Stimulated activated CD4-positive, alpha-beta T cell treated with anti-CD3 and anti-CD28 coated beads, Interleukin-4, amount 100 ng/mL, for 24 hours (primary cell): ENCODE results near the gene GALNT14.
"Not testable (repeated sequence)": the region's sequence is repeated elsewhere in the genome, so short reads cannot be mapped to it uniquely, and the experiment has no call there.

ENCODE experiments used
- DNase-seq: peaks from one replicate; pipeline ENCODE4 v3.0.0-alpha.2; 2020

The GALNT14 gene, protein sequence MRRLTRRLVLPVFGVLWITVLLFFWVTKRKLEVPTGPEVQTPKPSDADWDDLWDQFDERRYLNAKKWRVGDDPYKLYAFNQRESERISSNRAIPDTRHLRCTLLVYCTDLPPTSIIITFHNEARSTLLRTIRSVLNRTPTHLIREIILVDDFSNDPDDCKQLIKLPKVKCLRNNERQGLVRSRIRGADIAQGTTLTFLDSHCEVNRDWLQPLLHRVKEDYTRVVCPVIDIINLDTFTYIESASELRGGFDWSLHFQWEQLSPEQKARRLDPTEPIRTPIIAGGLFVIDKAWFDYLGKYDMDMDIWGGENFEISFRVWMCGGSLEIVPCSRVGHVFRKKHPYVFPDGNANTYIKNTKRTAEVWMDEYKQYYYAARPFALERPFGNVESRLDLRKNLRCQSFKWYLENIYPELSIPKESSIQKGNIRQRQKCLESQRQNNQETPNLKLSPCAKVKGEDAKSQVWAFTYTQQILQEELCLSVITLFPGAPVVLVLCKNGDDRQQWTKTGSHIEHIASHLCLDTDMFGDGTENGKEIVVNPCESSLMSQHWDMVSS

DNA sequence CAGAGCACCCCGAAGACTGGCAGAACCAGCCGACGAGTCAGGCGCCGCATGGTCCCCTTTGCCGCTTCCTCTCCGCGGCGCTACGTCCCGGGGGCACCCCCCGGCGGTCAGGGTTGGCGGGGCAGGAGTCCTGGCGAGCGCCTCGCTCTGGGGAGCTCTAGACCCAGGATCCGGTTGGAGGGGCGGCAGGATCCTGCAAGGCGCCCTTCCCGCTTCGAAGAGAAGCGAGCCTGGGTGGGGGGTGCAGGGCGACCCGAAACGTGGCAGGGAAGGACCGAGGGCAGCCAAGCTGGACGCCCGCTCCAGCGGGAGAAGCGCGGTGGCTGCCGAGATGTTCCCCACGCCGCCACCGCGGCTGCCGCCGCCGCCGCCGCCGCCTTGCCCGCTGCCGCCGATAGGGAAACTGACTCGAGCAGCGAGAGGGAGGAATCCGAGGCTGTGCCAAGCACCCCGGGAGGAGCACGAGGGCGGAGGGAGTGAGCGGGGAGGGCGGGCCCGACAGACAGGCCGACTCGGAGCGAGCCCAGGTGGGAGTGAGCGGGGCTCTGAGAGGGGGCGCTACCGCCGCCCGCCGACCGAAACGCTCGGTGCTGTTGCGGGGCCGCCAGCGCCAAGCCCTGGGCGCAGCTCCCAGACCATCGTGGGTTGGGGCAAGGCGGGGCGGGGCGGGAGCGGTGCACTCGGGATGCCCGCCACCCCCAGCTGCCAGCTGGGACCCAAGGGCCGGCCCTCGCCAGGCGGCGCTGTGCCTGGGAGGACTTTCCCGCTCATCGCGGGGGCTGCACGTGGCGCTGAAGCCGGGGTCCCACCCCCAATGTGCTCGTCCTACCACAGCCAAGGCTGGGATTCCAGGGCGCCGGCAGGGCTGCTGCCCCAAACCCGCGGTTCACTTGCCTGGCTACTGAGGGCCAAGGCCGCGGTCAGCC is at the start of gene GALNT14:
Gene GALNT14, minus strand, starts transcription at position 404 of the 926 bp plus-strand sequence. Its CDS starts 354 bp downstream, at position 50.
- DNase-seq = peak; percentile 12

DNA sequence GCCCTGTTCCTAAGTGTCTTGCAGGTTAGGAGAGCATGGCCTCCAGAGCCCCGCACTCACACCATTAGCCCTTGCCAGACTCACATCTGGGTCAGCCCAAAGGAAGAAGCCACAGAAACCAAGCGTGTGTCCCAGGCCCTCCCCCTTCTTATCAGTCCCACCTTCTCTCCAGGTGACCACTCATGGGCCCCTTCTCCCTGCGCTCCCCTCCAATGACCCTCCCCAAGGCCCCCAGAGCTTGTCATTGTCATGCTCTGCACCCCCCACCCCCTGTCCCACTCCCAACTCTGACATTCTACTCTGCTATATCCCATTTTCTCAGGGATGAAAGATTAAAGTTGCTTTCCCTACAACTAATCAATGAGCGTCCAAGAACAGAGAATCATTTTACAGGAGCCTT is 48.9 kb upstream of the GALNT14 start:
- no peak for DNase-seq

DNA sequence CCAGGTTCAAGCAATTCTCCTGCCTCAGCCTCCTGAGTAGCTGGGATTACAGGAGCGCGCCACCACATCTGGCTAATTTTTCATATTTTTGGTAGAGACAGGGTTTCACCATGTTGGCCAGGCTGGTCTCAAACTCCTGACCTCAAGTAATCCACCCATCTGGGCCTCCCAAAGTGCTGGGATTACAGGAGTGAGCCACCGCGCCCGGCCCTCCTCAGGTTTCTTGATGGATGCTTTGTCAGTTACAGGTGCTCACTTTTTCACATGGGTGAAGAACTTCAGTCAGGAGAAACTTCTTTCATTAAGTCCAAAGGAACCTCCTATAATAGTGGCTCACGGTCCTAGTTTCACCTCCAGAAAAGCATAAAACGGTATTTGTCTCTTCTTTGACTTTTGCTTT is 45.7 kb upstream of the GALNT14 start:
- DNase-seq = not testable (repeated sequence)

DNA sequence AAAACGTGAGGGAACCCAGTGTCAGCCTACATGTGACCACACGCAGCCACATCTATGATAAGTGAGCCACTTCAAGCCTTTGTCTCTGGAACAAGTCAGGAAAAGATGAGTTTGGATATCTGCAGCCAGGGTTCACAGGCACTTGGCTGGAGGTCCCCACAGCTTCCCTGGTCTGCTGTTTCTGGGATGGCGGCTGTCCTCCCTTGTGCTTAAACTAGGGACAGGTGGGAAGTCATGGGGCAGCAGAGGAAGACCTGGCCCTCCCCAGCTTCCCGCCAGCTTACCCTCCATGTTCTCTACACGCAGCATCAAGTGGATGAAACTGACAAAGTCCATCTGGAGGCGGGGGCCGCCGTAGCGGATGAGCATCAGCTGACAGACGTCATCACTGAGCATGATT is 38.5 kb upstream of the GALNT14 start:
- no peak for DNase-seq

DNA sequence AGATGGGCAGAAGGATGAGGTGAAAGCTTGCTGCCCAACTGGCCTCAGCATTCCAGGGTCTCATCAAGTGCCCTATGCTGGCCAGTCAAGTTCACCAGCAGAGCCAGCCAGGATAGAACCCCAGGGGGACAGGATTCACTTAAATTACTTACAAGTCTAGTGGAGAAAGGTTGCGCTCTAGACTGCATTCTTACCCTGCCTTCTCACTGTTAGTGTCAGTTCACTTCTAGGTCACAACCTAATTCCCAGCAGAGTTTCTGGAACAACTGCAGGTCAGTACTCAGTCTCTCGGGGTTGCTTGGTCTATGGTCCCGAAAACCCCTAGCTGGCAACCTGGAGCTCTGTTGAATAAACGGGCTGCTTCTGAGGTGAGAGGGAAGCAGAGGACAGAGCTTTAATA is 32.9 kb upstream of the GALNT14 start:
- no peak for DNase-seq

DNA sequence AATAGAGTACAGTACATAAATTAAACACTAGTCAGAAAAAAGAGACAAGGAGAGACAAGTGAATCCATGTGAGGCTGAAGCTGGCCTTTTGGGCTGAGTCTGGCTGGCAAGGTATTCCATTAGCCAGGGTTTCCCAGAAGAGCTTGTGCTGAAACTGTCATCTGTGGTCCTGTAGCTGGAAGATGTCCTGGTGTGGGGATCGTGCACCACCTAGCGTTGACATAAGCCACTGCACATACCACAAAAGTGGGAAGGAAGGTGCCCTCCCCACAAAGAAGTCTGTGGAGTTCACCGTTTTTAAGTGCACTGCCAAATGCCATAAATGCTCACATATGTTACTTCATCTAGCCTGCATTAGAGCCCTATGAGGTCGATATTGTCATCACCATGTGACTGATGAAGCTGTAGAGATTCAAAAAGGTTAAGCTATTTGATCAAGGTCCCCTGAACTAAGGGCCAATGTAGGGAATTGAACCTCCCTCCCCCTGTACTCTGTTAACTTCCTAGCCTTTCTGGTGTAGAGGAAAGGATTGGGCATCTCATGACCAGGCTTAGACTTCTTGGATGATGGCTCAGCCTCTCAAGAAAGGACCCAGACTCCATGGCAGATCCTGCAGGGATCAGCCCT is 31.9 kb upstream of the GALNT14 start:
- DNase-seq = peak; percentile 48

DNA sequence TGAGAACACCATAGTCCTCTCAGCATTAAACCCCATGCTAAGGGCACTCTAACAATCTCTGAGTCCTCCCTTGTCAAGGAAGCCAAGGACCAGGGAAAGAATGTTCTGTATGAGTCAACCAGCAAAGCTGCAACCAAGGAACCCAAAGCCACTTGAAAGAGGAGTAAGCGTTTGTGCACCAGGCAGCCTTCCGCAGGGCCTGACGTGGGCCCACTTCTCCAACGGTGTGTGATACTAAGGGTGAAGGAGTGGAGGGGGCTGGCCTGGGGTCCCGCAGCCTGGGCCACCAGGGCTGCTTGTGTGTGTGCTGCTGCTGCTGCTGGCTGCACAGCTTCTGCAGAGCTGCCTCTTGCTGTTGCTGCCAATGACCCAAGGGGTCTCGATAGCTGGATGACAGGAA is 30.1 kb upstream of the GALNT14 start:
- no peak for DNase-seq

DNA sequence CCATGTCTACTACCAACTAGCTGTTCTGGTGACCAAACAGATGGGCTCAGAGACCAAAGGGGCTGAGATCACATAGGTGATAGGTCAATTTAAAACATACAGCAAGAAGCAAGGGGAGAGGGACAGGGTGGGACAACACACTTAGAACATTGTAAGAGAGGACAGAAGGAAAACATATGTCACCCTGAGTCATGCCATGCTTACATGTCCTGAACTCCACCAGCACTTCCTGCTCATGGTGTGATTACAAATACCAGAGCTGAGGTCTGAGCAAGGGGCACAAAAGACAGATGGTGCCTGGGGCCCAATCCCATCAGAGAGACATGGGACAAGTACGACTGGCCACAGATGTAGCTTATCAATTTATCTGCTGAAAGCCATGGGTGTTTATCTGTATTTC is 28.7 kb upstream of the GALNT14 start:
- DNase-seq = no peak

DNA sequence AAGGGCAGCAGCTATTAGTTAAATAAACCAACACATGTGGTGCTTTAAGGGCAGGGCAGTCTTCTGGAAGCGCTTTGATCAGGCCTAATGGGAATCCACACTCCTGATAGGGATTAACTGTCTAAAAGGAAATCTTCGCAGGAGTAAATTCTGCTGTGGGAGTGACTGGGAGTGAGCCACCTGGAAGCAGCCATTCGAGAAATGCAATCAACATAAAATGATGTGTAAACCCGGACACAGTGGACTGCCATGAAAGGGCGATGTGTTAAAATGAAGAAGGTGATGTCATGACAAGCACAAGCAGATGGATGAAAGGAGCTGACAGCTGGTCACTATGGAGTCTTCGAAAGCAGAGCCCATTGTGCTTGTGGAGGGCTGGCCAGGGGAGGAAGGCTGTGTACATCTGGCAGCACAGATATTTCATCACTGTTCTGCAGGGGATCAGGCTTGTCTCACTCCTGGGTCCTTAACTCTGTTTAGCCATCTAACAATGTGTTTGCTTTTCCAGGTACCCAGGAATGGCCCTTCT is 24.8 kb upstream of the GALNT14 start:
- DNase-seq = no peak

DNA sequence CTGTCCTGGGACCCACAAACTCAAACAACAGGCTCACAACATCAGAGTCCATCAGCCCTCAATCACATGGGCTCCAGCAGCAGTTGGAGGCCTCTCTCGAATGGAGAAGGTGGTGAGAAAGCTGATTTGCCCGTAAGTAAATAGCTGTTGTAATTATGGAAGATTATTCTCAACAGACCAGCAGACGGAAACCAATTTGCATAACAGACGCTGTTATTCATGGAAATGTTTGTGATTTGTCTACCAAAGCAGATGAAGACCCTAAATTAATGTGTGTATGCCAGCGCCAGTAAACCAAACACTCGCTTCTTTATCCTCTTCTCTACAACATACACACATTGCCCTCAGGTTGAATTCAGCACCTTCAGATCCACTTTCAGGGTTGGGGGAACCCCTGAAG is 23.4 kb upstream of the GALNT14 start:
- DNase-seq = no peak

DNA sequence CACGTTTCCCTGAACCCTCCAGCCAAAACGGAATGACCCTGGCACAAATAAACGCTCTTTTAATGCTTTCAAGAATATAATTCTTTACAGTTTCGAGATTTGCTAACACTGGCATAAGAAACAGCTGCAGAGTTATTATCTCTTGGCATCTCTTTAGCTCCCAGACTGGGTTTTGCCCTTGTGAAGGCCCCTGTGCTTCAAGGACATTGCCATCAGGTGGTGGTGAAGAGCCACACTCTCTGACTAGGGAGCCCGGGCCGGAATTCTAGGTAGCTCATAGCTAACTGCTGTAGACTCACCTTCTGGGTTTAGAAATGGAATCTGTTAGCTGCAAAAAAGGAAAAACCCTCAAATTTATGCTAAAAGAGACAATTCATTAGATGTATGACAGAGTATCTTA is 13.3 kb upstream of the GALNT14 start:
- no peak for DNase-seq

DNA sequence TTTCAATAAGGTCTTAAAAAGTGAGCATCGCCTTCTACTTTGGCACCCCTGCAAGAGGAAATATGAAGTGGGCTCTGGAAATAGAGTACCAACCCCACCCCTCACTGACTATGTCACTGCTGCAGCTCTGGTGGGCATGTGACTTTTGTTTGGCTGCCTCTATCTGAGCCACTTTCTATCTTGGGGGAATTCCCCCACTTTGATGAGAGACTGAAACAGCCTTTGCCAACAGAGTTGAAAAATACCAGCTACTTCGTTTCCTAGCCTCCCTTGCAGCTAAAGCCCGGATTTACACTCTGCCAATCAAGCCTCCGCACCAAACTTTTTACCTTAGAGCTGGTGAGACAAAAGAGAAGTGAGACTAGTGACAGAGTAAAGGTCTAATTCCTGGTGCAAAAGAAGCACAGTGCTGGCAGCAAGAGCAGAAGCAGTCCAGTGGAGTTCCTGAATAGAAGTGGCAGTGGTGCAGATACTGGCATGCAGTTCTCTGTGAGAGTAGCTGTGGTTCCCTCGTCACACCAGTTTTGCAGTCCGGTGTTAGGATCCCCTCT is 12.0 kb upstream of the GALNT14 start:
- DNase-seq = no peak

DNA sequence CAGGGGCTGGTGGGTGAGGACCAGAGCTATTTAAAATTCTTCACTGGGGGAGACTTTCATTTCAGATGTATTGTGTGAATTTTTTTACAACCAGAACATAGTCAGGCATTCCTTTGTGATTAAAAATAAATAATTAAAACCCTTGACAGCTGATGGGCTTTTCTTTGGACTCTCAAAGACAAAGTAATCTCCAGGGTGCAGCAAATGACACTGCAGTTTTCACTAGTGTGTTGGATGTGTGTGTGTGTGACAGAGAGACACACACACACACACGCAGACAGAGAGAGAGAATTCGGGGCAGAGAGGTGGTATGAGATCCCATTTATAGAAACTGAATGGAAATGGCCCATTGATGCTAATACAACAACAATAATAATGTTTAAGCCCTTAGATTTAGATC is 10.3 kb upstream of the GALNT14 start:
- no peak for DNase-seq

DNA sequence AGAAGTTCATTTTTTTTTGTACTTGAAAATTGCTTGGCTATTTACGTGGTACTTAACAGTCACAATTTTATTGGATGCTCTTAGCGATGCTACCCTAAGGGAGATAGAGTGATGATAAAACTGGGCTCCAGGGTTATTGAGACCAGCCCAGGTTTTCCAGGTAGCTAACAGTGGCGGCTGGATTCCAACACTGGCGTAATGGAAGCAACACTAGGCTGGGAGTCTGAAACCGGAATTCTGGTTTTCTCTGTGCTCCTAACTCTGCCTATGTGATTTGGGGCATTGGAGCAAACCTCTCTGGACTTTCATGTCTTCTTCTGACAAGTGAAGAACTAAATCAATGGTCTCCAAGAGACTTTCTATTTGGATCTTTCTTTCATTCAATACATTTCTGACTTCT is 9.4 kb upstream of the GALNT14 start:
- no peak for DNase-seq

DNA sequence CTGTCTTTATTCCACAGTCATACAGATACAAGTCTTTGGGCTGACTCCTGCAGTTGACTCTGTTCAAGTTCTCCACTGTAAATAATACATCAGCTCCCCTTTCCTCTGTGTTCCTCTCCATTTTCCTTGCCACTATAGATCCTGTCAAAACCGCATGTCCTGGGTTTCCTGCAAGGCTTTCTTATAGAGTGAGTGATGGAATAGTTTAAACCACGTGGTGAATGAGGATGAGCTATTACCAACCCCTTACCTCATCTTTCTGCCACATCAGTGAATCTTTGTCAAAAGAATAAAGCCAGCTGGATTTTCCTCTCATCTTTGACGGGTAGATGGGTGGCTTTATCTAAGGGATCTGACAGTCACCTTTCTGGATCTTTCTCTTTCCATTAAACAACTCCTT is 3.9 kb upstream of the GALNT14 start:
- DNase-seq = no peak

DNA sequence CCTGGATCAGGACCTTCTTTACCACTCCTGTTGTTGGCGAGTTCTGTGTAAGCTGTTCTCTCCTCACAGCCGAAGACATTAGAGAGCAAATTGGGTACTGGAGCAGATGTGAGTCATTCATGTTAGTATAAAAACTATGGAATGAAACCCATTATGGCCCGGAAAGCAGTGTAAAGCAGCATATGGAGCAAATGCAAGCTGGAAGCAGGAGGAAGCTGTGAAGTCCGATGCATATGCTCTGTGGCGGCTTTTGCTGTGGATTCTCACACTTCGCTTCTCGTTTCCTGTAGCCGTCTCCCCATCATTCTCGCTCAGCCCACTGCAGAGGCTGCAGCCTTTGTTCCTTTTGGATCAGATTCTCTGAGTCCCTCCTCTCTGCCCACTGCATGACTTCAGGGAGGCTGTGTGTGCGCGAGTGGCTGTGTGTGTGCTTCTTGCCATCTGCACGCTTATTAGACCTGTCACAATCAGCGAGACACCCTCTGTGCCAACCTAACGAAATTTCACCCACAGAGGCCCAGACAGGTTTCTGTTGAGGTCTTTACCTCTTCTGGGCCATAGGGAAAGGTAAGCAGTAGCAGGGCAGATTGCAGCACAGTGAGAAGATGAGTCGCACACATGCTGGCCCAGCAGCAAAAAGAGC is 3.3 kb upstream of the GALNT14 start:
- no peak for DNase-seq

DNA sequence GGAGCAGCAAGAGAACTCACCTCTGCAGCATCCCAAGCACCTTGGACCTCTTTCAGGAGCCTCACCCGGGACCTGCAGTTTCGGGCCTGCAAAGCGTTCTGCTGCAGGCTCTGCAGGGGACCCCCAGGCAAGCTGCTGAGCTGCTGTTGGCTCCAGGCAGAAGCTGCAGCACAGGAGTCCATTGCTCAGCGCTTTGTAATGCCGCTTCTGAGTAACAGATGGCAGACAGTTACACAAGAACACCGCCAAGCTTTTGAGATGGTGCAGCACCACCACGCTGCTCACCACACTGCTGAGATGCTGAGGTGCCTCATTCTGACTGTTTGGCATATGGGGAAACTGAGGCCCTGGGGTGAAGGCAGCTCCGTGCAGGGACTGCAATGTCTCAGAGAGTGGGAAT is 1.9 kb upstream of the GALNT14 start:
- no peak for DNase-seq

DNA sequence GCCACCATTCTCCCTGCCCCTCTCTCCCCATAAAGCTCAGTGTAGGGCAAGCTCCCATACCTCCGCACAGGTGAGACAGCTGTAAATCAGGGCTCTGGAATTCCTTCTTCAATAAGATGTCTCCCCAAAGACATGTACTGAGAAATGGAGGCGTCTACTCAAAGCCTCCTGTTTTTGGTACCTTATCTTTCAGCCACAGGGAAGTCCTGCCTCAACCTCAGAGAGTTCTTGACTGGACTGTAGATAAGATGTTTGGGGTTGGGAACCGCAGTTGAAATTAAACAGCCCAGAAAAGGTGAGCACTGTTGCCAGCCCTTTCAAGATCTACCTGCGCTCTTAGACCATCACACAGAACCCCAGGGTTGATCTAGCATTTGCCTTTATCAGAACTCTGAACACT is 1.4 kb upstream of the GALNT14 start:
- no peak for DNase-seq

DNA sequence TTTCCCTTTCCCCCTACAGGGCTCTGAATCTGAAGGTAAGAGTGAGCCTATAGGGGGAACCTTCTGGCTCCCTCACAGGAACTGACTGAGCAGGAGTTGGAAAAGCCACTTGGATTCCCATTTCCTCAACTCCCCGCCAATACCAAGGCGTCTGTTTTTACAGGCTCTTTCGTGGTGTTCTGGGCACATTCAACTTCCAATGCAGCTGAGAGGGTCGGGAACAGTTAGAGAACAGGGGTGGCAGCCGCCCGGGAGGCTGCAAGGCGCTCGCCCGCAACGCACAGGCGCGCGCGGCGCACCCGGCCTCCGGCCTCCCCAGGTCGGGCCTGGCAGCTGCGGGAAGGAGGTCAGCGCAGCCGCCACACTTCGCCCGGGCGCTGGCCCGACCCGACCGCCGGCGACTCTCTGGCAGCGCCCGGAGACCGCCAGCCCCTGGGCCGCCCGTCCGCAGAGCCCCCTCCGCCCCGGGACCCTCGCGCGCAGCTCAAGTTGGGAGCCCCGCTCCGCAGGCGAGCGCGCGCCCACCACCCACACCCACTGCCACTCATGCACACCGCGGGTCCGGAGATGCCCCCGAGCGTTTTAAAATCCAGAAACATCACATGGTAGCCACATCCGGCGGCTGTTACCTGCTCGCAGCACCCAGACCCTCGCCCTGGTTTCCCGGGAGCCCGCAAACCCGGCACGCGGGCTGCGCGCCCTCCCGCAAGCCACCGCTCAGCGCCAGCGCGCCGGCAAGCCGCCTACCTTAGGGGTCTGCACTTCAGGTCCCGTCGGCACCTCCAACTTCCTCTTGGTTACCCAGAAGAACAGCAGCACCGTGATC is 816 bp downstream of the GALNT14 start:
- DNase-seq = no peak

DNA sequence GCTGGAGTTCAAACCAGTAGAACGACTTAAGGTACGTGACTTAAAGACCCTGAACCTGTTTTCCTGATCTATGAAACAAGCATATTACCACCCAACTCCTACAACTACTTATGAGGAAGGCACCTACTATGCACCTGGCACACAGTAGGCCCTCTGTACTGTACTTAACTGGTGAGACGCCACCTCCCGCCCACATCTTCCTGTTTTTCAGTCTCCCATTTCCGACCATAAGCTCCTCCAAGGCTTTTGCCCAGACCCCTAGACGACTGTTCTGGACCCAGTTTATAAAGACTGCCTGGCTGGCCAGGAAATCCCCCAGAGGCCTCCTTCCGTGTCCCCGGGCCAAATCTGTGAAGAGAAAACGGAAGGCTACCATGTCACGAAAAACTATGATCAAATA is 1.5 kb downstream of the GALNT14 start:
- no peak for DNase-seq

DNA sequence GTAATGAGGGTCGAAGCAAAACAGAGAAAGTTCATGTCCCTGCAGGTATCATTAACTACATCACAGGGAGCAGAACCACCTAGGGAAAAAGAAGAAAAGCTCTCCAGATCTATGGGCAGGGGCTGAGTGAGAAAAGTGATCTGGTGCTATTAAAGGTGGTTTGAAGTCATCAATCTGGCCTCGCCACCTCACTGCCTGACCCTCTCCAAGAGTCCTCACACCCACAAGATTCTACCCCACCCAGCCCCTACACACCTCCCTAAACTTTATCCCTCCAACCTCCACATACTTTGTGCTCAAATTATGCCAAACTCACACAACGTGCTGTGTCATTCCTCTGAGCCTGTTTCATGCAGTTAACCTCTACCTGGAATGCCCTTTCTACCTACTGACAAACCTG is 2.2 kb downstream of the GALNT14 start:
- DNase-seq = no peak
